Activated CD4-positive, alpha-beta T cell treated with anti-CD3 and anti-CD28 coated beads for 1 hour (primary cell): ENCODE data around the gene PAK4.
"Not testable (repeated sequence)": the region's sequence is repeated elsewhere in the genome, so short reads cannot be mapped to it uniquely, and the experiment has no call there.

Experiments
- DNase-seq: peaks from one replicate; pipeline ENCODE4 v3.0.0-alpha.2; 2020

PAK4 gene

DNA sequence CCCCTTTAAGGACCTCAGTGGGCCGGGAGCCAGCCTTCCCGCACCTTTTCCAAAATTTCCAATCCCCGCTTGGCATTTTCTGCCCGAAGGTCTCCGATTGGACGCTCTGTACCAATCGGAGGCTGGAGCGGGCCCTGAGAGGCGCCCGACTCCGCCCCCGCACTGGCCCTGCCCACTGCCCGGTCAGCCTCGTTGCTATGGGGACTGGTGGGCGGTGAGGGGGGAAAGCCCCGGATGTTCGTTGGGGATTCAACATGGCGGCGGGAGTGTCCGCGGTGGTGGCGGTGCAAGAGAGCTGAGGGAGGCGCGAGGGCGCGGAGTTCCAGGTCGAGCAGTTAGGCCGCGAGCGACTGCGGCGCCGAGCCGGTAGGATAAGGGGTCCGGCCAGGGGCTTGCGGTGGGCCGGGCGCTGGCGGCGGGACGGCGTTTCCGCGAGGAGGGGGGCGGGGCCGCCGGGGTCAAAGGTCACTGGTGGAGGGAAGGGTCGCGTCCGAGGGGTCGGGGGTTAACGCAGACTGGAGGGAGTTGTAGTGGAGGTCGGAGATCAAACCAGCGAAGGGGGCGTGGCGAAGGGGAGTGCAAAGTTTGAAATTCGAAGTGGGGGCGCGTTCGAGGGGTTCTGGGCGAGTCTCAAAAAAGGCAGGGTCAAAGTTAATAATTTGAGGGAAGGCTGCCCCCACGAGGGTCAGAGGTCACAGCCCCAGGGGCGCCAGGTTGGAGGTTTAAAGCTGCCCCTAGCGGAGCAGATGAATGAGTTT is at the start of gene PAK4:
Gene PAK4 (plus strand): TSS at position 233 of the 758 bp plus-strand sequence. CDS start 43,768 bp downstream, outside the sequence.
- peak; percentile 93 for DNase-seq

DNA sequence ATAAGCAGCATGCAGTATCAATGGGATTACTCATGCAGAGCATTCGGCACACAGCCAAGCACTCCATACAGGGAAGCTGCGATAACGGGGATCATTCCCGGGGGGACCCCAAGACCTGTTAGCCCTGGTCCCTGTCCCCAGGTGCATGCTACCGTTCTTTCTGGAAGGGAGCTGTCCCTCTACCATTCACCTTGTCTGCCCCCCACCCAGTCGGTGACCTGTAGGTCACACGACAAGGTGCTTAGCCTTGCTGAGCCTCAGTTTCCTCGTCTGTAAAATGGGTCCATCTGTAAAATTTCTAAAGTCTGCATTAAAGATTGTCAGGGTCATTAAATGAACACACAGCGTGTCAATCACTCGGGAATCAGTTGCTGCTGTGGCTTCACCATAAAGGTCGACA is 48.3 kb upstream of the PAK4 start:
- DNase-seq = no peak

DNA sequence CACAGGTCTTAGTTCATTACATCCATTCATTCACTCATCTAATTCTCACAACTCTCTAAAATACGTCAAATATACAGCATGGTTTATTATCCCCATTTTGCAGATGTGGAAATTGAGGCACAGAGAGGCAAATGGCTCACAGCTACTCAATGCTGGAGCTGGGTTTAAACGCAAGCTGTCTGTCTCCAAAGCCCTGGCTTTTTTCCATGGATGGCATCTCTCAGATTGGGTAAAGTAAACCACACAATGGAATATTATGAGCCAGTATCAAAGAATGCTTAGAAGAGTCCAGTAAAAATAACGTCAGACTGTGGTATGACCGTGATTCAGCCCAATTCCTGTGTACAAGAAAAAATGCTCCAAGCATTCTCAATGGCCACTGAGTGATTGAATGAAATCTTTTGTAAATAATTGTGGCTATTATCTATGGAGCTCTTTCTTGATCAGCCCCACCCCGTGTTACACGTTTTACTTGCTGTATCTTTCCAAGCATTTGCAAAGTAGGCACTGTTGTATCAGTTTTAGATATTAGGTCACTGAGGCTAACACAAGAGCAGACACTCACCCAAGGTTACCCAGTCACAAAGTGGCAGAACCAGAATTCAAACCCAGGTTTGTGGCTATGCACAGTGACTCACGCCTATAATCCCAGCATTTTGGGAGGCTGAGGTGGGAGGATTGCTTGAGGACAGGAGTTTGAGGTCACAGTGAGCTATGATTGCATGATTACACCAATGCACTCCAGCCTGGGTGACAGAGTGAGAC is 47.0 kb upstream of the PAK4 start:
- DNase-seq = no peak

DNA sequence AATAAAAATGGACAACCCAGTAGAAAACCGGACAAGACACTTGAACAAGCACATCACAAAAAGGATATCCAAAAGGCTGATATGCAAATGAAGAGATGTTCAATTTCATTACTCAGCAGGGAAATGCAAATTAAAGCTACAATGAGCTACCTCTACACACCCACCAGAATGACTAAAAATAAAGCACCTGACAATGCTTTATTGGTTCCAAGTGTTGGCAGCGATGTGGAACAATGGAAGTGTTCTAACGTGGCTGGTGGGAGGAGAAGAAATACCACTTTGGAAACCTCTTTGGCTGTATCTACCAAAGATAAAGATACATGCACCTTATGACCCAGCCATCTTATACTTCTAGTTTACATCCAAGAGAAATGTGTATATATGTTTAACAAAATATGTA is 45.2 kb upstream of the PAK4 start:
- no peak for DNase-seq

DNA sequence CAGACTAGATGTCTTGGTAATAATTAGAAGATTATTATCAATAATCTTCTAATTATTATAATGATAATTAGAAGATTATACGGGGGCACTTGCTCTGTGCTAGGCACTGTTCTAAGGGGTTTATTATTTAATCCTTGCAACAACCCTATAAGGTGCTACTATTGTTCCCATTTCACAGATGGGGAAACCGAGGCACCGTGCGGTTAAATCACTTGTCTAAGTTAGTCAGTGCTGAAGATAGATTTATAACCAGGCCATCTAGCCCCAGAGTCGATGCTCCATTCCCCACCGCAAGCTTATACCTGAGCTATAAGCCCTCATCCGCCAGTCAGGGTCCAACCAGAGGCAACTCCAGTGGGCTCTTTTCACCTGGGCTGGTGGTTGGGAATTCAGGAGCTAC is 43.4 kb upstream of the PAK4 start:
- no peak for DNase-seq

DNA sequence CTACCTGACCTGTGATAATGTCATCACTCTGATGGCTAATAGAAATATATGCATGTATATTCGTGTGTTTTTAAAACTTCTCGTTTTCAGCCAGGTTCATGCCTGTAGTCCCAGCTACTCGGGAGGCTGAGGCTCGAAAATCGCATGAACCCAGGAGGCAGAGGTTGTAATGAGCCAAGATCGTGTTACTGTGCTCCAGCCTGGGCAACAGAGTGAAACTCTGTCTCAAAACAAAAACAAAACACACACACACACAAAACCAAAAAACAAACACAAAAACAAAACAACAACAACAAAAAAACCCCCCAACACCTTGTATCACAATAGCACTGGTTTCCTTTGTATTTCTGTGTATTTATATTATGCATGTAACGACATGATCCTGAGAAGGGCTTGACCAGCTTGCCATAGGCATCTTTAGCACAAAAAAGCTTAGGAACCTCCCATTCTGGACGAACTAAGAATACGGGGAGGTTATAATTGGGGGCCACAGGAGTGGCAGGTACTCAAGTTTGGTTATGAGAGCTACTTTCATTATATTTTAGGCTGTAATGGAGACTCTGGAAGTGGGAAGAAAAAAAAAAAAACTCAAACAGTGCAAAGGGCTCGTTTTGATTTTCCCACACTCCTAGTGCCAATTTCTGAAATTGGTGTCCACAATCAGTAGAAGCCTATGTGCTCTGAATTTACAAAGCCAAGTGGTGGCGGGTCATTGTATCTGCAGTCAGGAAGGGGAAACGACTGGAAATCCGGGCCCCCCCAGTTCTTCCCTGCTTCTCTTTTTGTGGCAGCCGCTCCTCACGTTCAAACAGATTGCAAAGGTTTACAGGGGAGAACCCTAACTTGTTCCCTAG is 42.6 kb upstream of the PAK4 start:
- DNase-seq = no peak

DNA sequence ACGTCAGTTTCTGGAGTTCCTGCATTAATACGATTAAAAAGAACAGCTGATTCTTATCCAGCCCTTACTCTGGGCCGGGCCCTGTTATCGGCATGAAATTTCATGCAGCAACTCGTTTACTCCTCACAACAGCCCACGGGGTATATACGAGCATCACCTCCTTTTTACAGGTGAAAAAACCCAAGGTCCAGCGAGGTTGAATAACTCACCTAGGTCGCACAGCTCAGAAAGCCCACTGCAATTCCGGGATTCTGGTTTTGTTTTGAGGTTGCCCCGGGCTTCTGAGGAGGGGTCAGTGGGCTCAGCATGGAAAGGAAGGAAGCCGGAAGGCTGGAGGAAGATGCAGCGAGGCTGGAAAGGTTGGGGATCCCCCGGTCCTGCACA is 42.0 kb upstream of the PAK4 start:
- no peak for DNase-seq

DNA sequence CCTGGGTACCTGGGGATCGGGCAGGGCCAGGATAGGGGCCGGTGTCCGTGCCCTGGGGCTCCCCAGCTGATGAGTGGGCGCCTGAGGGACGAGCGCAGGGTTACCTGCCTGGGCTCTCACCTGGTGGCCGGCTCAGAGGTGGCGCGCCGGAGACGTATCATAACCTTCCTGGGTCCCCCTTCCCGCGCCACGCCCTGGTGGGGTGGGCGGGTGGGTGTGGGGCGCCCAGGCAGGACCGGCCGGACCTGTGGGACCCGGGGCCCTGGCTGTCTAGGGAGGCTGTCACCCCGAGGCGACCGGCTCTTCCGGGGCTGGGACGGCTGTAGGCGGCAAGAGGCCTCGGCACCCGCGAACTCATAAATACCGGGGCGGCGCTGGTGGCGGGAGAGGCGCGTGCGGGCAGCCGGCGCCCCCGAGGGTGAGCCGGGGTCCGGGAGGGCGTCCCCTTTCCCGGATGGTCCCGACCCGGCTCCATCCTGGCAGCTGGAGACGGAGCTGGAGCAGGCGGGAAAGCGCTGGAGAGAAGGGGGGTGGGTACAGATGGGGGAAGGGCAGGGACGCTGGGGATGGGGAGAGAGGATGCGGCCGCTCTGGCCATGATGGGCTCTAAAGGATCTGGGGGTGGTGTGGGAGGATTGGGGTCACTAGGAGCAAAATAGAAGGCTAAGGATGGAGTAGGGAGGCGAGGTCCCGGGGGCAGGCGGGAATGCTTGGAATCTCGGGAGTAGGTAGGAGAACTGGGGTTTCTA is 41.4 kb upstream of the PAK4 start, which contains the start of gene ACP7:
Gene ACP7 (plus strand): TSS at position 386 of the 749 bp plus-strand sequence. CDS start 902 bp downstream, outside the sequence.
- DNase-seq = no peak

DNA sequence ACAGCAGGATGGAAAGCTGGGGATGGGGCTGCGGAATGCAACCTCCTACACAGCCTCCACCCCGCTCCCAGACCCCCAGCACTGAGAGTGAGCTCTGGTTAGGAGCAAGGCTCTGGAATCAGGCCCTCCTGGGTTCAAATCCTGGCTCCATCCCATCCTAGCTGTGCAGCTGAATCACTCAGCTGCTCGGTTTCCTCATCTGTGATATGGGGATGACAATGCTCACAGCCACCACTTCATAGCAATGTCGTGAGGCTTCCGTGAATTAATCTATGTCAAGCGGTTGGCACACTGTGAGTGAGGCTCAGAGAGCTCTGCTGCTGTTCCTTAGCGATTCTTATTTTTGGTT is 40.9 kb upstream of the PAK4 start:
- no peak for DNase-seq

DNA sequence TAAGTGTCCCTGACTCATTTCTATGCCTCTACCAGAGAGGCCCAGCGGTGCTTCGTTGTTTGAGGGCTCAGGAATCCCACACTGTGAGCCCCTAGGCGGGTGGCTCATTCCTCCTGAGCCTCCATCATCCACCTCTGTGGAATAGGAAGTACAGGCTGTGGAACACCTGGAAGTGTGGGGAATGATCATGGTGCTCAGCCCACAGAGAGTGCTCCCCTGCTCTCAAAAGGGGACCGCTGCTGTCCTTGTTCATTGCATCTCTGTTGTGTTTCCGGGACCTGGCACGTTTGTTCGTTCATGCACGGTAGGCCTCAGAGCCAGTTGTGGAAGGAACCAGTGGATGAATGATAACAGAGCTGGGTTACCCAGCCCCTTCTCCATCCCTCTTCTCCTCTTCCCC is 40.2 kb upstream of the PAK4 start:
- DNase-seq = no peak

DNA sequence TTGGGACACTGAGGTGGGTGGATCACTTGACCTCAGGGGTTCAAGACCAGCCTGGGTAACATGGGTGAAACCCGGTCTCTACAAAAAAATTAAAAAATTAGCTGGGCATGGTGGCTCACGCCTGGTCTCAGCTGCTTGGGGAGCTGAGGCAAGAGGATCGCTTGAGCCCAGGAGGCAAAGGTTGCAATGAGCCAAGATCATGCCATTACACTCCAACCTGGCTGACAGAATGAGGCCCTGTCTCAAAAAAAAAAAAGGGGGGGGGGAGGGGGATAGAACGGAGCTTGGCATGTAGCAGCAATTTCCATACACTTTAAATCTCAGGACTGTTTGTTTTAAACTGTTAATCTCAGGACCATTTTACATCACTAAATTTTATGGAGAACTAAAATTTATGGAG is 39.2 kb upstream of the PAK4 start:
- no peak for DNase-seq

DNA sequence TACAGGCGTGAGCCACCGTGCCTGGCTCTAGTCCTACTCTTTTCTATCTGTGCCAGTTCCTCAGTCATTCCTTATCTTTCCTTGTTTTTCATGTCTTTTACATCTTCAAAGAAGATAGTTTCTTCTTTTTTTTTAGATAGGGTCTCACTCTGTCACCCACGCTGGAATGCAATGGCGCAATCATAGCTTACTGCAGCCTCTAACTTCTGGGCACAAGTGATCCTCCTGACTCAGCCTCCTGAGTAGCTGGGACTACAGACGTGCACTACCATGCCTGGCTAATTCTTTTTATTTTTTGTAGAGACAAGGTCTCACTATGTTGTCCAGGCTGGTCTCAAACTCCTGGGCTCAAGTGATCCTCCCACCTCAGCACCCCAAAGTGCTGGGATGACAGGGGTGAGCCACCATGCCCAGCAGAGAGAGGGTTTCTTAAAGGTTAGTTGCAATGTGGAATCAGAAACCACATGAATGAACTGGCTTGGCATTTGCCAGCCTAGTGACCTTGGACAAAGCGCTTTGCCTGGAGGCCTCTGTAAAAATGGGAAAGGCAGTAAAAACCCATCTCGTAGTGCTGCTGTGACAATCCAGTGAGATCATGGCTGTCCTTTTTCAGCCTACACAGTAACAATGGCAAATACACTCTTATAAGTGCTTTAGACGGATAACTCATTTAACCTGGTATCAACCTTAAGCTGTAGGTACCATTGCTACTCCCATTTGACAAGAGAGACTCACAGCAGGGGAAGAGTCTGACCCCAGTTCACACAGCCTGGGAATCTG is 37.5 kb upstream of the PAK4 start:
- DNase-seq = no peak

DNA sequence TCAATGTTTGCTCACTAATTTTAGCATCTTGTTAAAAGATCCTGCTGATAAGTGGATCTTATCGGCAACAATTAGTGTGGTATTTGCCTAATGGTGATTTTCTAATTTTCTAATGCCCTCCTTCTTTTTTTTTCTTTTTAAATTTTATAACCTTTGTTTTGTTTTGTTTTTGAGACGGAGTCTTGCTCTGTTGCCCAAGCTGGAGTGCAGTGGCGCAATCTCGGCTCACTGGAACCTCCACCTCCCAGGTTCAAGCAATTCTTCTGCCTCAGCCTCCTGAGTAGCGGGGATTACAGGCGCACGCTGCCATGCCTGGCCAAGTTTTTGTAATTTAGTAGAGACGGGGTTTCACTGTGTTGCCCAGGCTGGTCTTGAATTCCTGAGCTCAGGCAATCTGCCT is 35.6 kb upstream of the PAK4 start:
- DNase-seq = not testable (repeated sequence)

DNA sequence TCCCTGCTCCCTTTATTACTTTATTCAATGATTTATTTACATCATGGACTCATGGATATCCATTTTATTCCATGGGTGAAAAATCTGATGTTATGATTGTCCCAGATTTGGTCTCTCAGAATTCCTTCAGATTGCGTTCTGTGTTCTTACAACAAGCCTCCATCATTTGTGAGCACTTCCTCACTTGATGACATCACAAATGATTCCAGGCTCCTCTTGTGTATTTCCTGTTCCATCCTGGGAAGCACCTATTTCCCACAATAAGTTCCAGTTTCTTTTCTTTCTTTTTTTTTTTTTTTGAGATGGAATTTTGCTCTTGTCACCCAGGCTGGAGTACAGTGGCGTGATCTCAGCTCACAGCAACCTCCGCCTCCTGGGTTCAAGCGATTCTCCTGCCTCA is 34.7 kb upstream of the PAK4 start:
- DNase-seq = no peak

DNA sequence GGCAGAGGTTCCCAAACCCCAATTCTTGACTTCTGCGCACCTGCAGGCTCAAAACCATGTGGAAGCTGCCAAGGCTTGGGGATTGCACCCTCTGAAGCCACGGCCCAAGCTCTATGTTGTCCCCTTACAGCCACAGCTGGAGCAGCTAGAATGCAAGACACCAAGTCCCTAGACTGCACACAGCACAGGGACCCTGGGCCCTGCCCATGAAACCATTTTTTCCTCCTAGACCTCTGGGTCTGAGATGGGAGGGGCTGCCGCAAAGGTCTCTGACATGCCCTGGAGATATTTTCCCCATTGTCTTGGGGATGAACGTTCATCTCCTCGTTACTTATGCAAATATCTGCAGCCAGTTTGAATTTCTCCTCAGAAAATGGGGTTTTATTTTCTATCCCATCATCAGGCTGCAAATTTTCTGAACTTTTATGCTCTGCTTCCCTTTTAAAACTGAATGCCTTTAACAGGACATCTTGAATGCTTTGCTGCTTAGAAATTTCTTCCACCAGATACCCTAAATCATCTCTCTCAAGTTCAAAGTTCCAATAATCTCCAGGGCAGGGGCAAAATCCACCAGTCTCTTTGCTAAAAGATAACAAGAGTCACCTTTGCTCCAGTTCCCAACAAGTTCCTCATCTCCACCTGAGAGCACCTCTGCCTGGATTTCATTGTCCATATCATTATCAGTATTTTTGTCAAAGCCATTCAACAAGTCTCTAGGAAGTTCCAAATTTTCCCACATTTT is 29.6 kb upstream of the PAK4 start:
- DNase-seq = not testable (repeated sequence)

DNA sequence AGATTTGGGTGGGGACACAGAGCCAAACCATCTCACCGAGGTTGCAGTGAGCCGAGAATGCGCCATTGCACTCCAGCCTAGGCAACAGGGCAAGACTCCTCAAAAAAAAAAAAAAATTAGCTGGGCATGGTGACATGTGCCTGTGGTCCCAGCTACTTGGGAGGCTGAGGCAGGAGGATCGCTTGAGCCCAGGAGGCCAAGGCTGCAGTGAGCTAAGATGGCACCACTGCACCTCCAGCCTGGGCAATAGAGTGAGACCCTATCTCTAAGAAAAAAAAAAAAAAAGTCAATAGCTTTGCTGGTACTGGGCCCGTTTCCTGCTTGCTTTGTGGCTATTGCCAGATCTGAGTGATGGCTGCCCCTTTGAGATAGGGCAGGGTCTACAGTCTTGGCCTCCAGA is 28.3 kb upstream of the PAK4 start:
- no peak for DNase-seq

DNA sequence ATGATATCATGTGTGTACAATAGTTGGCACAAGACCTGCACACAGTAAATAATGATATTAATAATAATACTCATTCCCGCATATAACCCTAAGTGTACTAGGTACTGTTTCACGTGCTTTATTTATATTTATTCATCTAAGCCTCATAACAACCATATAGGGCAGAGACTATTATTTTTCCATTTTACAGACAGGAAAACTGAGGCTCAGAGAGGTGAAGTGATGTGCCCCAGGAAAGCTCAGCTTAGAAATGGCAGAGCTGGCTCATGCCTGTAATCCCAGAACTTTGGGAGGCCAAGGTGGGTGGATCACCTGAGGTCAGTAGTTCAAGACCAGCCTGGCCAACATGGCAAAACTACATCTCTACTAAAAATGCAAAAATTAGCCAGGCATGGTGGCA is 27.9 kb upstream of the PAK4 start:
- no peak for DNase-seq

DNA sequence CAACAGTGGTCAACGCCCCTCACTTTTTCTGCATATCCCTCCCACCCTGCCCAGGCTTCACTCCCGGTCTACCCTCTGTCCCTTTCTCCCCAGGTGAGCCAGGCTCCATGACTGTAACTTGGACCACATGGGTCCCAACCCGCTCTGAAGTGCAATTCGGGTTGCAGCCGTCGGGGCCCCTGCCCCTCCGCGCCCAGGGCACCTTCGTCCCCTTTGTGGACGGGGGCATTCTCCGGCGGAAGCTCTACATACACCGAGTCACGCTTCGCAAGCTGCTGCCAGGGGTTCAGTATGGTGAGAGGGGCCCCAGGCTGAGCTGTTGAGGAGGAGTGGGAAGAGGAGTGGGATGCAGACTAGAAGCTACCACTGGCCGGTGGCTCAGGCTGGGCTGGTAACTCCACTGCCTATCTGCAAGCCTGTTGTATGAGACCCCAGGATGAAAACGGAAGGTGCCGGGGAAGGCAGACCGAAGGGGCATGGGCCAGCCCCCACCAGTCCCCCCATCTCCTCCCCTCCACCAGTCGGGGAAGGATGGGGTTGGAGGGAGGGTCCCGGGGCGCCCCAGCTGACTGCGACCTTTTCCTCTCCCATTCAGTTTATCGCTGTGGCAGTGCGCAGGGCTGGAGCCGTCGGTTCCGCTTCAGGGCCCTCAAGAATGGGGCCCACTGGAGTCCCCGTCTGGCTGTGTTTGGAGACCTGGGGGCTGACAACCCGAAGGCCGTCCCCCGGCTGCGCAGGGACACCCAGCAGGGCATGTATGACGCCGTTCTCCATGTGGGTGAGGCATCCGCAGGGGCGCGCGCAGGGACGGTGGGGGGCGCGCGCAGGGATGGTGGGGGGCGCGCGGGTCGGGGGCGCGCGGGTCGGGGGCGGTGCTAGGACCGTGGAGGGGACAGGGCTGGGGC is 27.0 kb upstream of the PAK4 start:
- DNase-seq = no peak

DNA sequence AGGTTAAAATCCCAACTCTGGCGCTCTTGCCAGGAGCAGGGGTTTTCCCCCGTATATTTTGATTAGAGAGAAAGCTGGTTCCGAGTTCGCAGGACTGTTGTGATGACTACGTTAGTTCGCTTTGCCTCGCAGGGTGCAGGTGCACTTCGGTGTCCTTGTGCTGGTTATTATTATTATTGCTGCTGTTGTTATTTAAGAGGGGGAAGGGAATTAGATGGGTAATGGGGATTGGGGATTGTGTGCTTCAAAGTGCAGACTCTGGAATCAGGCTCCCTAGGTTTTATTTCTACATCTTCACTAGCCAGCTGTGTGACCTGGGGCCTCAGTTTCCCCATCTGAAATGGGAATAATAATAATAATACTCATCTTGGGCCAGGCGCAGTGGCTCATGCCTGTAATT is 26.2 kb upstream of the PAK4 start:
- no peak for DNase-seq

DNA sequence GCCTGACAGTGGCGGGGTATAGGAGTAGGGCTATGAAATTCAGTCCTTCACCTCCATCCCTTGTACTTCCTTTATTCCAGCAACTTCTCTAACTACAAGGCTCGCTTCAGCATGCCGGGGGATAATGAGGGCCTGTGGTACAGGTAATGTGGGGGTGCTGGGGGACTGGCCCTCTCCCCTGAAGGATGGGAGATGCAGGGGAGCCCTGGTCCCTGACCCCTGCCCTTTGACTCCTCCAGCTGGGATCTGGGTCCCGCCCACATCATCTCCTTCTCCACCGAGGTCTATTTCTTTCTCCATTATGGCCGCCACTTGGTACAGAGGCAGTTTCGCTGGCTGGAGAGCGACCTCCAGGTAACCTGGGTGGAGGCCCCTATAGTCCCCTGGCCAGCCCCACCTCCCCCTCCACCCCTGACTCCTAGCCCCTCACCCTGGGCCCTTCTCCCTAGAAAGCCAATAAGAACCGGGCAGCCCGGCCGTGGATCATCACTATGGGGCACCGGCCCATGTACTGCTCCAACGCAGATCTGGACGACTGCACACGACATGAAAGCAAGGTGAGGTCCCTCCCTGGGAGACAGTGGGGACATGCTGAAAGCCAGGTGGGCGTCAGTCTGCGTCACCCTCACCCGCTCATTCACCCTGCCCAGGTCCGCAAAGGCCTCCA is 25.0 kb upstream of the PAK4 start:
- DNase-seq = no peak
